SK-N-SH treated with all-trans-retinoic acid at 6 μM for 48 hours (cell line): ENCODE data around the gene BRPF1.

Experiments used
- BACH2 ChIP-seq: fragments of 250-450 bp; sonication (Bioruptor Pico); IDR thresholded peaks from 2 replicates; pipeline ENCODE4 v1.9.0; 2021; ENCODE audit warnings: mild to moderate bottlenecking, borderline replicate concordance
- CREB5 ChIP-seq: fragments of 250-450 bp; sonication (Bioruptor Pico); IDR thresholded peaks from 2 replicates; pipeline ENCODE4 v1.5.1; 2020; ENCODE audit warnings: low read depth, mild to moderate bottlenecking, moderate library complexity
- ISL1 ChIP-seq: fragments of 250-450 bp; sonication (Bioruptor Pico); IDR thresholded peaks from 2 replicates; pipeline ENCODE4 v2.1.2; 2022; ENCODE audit warnings: mild to moderate bottlenecking, moderate library complexity
- RARB ChIP-seq: fragments of 250-450 bp; sonication (Bioruptor Pico); IDR thresholded peaks from 2 replicates; pipeline ENCODE4 v1.8.0; 2021; ENCODE audit warnings: mild to moderate bottlenecking, moderate library complexity
- TCF4 ChIP-seq: fragments of 250-450 bp; sonication (Bioruptor Pico); IDR thresholded peaks from 2 replicates; pipeline ENCODE4 v1.8.0; 2021; ENCODE audit warnings: mild to moderate bottlenecking, moderate library complexity, borderline replicate concordance
- TOX ChIP-seq: fragments of 250-450 bp; sonication (Bioruptor Pico); IDR thresholded peaks from 2 replicates; pipeline ENCODE4 v1.8.0; 2021; ENCODE audit warnings: mild to moderate bottlenecking, moderate library complexity, borderline replicate concordance
- TSHZ2 ChIP-seq: fragments of 250-450 bp; sonication (Bioruptor Pico); IDR thresholded peaks from 2 replicates; pipeline ENCODE4 v1.5.0; 2020; ENCODE audit warnings: mild to moderate bottlenecking, moderate library complexity
- ZFP30 ChIP-seq: fragments of 450-650 bp; formaldehyde crosslinking; IDR thresholded peaks from 2 replicates; pipeline ENCODE4 v1.5.0; 2022; ENCODE audit warnings: mild to moderate bottlenecking, moderate library complexity
- ZNF565 ChIP-seq: fragments of 450-650 bp; formaldehyde crosslinking; conservative IDR thresholded peaks from 2 replicates; pipeline ENCODE4 v1.5.0; 2020; ENCODE audit warnings: low read depth, mild to moderate bottlenecking, moderate library complexity
- ZNF70 ChIP-seq: fragments of 450-650 bp; formaldehyde crosslinking; IDR thresholded peaks from 2 replicates; pipeline ENCODE4 v1.5.0; 2020; ENCODE audit warnings: mild to moderate bottlenecking, moderate library complexity
- TF ChIP-seq, protein P1 (sequence below): fragments of 250-450 bp; sonication (Bioruptor Pico); IDR thresholded peaks from 2 replicates; pipeline ENCODE4 v1.8.0; 2020; ENCODE audit warnings: mild to moderate bottlenecking, moderate library complexity, borderline replicate concordance

GRCh38 chr3:9761919-9762318 is 30.4 kb downstream of the BRPF1 start:
- TF ChIP-seq ZFP30 (CRISPR knock-in tag) (no peak), TSHZ2 (no peak), TCF4 (no peak), BACH2 (CRISPR knock-in tag) (no peak), TOX (CRISPR knock-in tag) (no peak), ZNF70 (CRISPR knock-in tag) (no peak), RARB (CRISPR knock-in tag) (no peak), ISL1 (CRISPR knock-in tag) (no peak), ZNF565 (CRISPR knock-in tag) (no peak), CREB5 (CRISPR knock-in tag) (no peak)
- TF ChIP-seq, protein P1, sequence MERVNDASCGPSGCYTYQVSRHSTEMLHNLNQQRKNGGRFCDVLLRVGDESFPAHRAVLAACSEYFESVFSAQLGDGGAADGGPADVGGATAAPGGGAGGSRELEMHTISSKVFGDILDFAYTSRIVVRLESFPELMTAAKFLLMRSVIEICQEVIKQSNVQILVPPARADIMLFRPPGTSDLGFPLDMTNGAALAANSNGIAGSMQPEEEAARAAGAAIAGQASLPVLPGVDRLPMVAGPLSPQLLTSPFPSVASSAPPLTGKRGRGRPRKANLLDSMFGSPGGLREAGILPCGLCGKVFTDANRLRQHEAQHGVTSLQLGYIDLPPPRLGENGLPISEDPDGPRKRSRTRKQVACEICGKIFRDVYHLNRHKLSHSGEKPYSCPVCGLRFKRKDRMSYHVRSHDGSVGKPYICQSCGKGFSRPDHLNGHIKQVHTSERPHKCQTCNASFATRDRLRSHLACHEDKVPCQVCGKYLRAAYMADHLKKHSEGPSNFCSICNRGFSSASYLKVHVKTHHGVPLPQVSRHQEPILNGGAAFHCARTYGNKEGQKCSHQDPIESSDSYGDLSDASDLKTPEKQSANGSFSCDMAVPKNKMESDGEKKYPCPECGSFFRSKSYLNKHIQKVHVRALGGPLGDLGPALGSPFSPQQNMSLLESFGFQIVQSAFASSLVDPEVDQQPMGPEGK (CRISPR knock-in tag), result no peak
